ENCODE measurements around the gene EPS8.

EPS8 gene

DNA sequence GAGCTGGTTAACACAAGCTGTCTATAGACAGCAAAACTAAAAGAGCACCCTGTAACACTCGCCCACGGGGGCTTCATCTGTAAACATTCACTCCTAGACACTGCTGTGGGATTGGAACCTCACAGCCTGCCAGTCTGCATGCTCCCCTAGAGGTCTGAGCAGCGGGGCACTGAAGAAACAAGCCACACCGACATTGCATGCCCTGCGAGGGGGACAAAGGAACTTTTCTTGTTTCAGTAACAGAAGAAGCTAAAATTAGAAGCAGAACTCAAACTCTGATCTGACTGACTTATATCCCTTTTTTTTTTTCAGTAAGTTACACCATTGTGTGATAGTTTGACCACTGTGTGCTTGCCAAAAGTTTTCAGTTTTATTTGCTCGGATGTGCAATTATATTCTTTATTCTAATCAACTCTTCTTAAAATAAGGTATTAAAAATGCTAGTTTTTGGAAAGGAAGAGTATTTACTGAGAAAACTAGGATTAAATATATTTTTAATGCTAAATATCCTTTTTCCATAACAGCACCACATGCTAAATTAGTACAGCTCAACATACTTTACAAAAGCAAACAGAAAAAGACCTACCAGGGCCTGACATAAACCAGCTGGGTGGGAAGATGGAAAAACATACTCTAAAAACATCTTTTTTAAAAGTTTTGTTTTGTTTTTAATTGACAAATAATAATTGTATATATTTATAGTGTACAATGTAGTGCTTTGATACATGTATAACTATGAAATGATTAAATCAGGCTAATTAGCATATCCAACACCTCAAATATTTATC lies 100.2 kb downstream of the EPS8 start:
- no peak overlapping the region for H3K27ac Mint-ChIP-seq
- no peaks in the 10 kb centered on the region for H3K36me3 Mint-ChIP-seq (ENCODE audit: low read depth)
- H3K4me3 Mint-ChIP-seq, result no peak overlapping the region
- H3K4me1 Mint-ChIP-seq (ENCODE audit: low read depth), result no peaks in the 10 kb centered on the region
- peaks cover 8% of the 10 kb centered on the region for H3K27me3 Mint-ChIP-seq
- H3K9me3 Mint-ChIP-seq, result peaks cover 3% of the 10 kb centered on the region

DNA sequence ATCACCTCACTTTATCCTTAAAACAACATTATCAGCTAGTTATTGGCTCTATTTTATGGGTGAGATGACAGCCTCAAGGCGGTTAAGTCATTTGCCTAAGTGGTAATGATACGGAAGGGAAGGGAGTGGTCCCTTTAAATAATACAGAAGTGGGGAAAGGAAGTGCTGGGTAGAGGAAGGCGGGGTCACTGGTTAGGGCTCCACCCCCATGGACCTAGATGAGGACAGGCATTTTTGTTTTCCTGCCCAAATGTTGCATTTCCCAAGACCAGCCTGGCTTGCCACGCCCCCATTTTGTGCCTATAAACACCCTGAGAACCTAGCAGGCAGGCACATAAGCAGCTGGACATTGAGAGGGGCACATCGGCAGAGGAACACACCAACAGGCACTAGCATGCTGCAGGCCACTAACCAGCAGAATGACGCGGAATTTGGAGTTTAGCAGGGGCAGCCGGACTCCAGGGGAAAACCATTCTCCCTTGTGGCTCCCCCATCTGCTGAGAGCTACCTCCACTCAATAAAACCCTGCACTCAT lies 100.9 kb downstream of the EPS8 start:
- Mint-ChIP-seq H3K27me3 (peaks cover 8% of the 10 kb centered on the region), H3K4me3 (no peak overlapping the region), H3K36me3 (ENCODE audit: low read depth) (no peaks in the 10 kb centered on the region), H3K27ac (no peak overlapping the region), H3K9me3 (peaks cover 3% of the 10 kb centered on the region), H3K4me1 (ENCODE audit: low read depth) (no peaks in the 10 kb centered on the region)

DNA sequence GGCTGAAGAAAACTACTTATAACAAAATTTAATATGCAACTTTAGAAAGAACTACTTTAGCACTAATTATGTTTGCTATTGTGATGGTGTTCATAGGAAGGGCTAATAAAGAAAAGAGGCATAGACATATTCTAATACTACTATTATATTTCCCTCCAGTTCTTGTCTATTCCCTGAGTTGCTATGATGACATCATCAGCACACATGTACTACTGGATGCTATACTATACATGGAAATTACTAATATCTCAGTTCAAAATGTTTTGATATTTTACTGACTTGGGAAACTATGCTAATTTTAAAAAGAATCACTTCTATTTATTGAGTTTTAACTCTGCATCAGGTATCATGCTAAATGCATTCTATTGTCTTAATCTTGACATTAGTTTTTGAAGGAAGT lies 101.6 kb downstream of the EPS8 start:
- Mint-ChIP-seq H3K36me3 (ENCODE audit: low read depth) (no peaks in the 10 kb centered on the region), H3K27ac (no peak overlapping the region), H3K4me3 (no peak overlapping the region), H3K27me3 (peaks cover 8% of the 10 kb centered on the region), H3K4me1 (ENCODE audit: low read depth) (no peaks in the 10 kb centered on the region), H3K9me3 (peaks cover 3% of the 10 kb centered on the region)

DNA sequence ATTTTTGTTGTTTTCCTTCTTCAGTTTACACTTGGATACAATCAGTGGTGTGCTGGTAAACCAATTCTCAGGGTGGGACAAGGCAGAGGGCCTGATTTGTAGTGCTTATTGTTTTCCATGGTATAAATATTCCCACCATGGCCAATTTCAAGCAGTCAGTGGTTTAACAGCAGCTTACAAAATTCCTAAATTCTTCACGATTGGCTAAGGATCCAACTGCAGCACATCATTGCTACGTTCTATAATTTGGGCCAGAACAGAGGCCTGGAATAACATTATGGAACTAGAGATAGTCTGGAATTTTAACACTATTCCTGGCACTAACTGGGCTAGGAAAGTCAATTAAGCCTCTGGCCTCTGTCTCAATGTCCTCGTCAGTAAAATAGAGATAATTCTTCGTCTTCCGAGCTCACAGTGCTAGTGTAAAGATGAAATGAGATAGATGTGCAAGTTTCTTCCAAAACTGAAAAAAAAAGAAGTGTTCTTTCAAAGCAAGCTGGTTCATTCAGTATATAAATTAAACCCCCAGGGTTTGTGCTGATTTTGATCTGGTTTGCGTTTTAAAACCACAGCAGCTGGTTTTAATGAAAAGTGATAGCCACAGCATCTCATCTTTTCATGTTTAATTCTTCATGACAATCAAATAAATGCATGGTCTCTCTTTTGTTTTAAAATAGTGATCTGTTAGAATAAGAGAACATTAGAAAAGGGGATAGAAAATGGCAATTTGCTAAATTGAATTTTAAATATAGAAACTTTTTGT lies 104.1 kb downstream of the EPS8 start:
- Mint-ChIP-seq H3K4me3 (no peak overlapping the region), H3K36me3 (ENCODE audit: low read depth) (no peaks in the 10 kb centered on the region), H3K9me3 (peaks cover 3% of the 10 kb centered on the region), H3K27ac (no peak overlapping the region), H3K27me3 (peaks cover 12% of the 10 kb centered on the region), H3K4me1 (ENCODE audit: low read depth) (no peaks in the 10 kb centered on the region)

DNA sequence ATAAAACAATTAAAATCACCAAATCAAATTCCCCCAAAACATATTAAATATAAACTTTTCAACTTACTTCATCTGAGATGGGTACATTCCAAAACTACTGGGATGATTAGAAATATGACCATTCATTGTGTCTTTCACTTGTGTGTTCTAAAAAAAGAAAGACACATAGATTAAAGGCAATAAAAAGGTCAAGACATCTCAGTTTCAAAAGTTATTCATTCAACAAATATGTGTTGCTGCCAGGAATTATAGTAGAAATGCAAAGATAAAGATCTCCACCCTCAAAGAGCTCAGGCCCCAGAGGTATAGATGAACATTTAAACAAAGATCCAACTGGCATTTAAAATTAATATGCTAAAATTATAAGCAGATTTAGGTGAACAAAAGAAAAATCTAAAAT lies 106.4 kb downstream of the EPS8 start:
- H3K36me3 Mint-ChIP-seq (ENCODE audit: low read depth), result no peaks in the 10 kb centered on the region
- no peaks in the 10 kb centered on the region for H3K9me3 Mint-ChIP-seq

DNA sequence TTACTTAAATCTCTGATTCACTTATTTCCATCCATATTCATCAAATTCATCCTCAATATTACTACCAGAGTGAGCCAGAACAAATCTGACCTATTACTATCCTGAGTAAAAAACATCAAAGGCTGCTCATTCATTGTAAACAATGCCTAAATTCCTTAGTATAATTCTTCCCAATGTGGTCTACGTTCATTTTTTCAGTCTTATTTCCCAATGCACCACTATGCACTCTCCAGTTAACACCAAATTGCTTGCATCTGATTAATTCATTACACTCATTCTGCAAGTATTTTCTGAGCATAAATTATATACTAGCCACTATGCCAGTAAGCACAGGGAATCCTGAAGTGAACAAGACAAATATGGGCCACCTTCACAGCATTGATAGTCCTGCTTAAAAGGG lies 110.0 kb downstream of the EPS8 start:
- H3K36me3 Mint-ChIP-seq (ENCODE audit: low read depth), result no peaks in the 10 kb centered on the region
- no peak overlapping the region for H3K27ac Mint-ChIP-seq
- H3K4me1 Mint-ChIP-seq (ENCODE audit: low read depth), result no peaks in the 10 kb centered on the region
- H3K4me3 Mint-ChIP-seq, result no peak overlapping the region
- H3K27me3 Mint-ChIP-seq, result peaks cover 3% of the 10 kb centered on the region
- no peaks in the 10 kb centered on the region for H3K9me3 Mint-ChIP-seq

More for the DNA sequence above, 106.4 kb downstream of the EPS8 start:
- Mint-ChIP-seq H3K27me3 (peaks cover 12% of the 10 kb centered on the region), H3K27ac (no peak overlapping the region), H3K4me1 (ENCODE audit: low read depth) (no peaks in the 10 kb centered on the region), H3K4me3 (no peak overlapping the region)

DNA sequence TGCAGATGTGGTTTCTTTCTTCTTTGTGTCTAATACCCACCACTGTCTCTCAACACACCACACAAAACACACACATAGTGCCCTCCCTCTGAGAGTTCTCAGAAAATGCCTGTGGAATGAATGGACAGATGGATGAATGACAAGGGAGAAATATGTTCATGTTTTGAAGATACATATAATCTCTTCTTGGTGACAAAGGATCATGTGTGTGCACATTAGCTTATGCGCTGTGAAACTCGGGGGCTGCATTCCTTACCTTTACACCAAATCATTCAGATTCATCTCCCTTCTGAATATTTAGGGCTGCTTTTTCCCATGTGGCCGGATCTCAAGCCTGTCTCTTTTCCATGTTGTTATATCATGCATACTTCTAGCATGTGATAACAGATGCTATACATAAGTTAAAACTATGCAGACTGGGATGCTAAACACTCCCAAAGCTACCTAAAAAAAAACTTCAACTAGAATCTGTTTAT lies 111.4 kb downstream of the EPS8 start:
- Mint-ChIP-seq H3K4me3 (no peak overlapping the region), H3K27me3 (peaks cover 6% of the 10 kb centered on the region), H3K4me1 (ENCODE audit: low read depth) (no peaks in the 10 kb centered on the region), H3K36me3 (ENCODE audit: low read depth) (no peaks in the 10 kb centered on the region), H3K9me3 (no peaks in the 10 kb centered on the region), H3K27ac (no peak overlapping the region)

DNA sequence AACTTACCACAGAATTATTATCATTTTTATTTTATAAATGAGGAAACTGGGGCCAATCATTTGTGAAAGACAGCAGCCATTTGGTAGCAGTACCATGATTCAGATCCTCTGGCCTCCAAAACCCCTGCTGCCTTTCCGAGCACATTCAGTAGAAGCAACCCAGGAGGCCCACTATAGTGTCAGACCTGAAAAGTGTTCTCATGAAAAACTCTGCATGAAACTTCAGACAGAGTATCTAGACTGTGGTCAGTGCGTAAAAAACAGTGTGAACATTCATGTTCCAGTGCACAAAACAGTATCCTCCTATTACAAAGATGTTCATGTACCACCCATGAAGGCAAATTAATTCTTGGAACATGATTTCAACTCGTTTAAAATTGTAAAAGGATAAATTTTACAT lies 112.0 kb downstream of the EPS8 start:
- no peak overlapping the region for H3K27ac Mint-ChIP-seq

DNA sequence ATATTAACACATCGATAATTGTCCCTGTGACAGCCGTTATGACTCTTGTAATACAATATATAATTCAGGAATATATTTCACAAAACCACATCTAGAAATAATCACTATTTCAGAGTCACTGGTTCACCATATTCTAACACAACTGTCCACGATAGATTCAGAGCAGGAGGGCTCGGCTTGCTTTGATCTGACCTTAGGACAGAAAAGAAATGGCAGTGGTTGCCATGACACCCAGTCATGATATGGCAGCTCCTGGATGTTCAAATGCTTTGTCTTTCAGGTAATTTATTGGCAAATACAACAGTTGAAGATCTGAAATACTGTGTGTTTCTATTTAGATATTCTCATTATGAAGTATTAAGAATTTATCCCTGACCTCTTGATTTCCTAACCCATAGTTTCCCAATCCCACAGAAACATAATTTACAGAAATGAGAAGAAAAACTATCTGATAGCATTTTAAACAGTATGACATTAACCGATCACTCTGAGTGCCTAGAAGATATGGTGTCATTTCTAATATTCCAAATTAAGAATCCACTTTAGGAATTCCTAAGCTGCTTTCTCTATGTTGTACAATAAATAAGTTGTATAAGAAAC lies 116.4 kb downstream of the EPS8 start:
- Mint-ChIP-seq H3K27me3 (peaks cover 4% of the 10 kb centered on the region), H3K4me3 (no peak overlapping the region)

More for the DNA sequence above, 112.0 kb downstream of the EPS8 start:
- Mint-ChIP-seq H3K27me3 (peaks cover 7% of the 10 kb centered on the region), H3K4me1 (ENCODE audit: low read depth) (no peaks in the 10 kb centered on the region), H3K36me3 (ENCODE audit: low read depth) (no peaks in the 10 kb centered on the region), H3K4me3 (no peak overlapping the region), H3K9me3 (no peaks in the 10 kb centered on the region)

DNA sequence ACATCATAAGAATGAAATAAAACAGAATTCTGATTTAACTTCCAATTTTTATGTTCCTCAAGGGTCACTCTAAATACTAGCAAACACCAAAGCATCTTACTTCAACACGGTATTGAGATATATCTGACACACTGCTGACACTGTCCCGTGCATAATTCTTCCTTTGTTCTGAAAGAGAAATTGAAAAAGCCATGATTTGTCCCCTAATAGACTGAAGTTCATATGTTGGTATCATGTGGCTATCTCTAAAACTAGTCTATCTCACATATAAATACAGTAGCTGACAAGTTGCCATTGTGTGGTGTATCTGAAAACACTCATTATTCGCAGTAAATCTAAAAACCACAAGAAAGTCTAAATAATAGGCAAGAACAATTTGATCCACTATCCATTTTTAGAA lies 118.4 kb downstream of the EPS8 start:
- no peaks in the 10 kb centered on the region for H3K4me1 Mint-ChIP-seq (ENCODE audit: low read depth)
- H3K27me3 Mint-ChIP-seq, result peaks cover 4% of the 10 kb centered on the region
- no peak overlapping the region for H3K4me3 Mint-ChIP-seq
- H3K9me3 Mint-ChIP-seq, result no peaks in the 10 kb centered on the region
- no peak overlapping the region for H3K27ac Mint-ChIP-seq
- H3K36me3 Mint-ChIP-seq (ENCODE audit: low read depth), result no peaks in the 10 kb centered on the region

More for the DNA sequence above, 116.4 kb downstream of the EPS8 start:
- Mint-ChIP-seq H3K4me1 (ENCODE audit: low read depth) (no peaks in the 10 kb centered on the region), H3K9me3 (no peaks in the 10 kb centered on the region), H3K36me3 (ENCODE audit: low read depth) (no peaks in the 10 kb centered on the region), H3K27ac (no peak overlapping the region)

DNA sequence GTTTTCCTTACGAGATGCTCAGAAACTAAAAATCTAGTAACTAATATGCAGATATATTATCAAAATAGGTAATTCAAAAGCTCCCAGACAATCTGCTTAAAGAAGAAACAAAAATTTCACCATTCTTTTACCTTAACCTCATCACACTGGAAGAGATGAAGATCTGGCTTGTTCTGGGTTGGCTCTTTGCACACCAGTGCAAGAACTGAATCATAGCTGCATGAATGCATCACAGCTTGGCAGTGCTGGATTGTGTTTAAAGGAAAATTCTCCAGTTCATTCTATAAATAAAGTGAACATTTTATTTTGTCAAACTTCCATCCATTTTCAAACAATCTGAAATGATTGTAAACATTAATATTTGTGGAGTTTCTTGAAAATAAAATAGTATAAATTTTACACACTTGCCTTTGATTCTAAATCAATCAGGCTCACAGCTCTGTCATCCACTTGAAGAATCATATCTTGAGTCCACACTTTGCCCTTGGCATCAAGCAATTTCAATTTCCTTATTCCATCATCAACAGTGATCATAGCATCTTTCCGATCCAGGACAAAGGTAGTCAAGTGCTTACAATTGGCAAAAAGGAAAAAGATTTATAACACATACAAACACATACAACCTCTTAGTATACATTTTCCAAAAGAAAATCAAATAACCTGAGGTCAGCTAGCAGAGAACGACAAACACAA lies 119.8 kb downstream of the EPS8 start:
- Mint-ChIP-seq H3K9me3 (no peaks in the 10 kb centered on the region), H3K27ac (no peak overlapping the region), H3K27me3 (peaks cover 4% of the 10 kb centered on the region), H3K36me3 (ENCODE audit: low read depth) (no peaks in the 10 kb centered on the region), H3K4me3 (no peak overlapping the region), H3K4me1 (ENCODE audit: low read depth) (no peaks in the 10 kb centered on the region)

DNA sequence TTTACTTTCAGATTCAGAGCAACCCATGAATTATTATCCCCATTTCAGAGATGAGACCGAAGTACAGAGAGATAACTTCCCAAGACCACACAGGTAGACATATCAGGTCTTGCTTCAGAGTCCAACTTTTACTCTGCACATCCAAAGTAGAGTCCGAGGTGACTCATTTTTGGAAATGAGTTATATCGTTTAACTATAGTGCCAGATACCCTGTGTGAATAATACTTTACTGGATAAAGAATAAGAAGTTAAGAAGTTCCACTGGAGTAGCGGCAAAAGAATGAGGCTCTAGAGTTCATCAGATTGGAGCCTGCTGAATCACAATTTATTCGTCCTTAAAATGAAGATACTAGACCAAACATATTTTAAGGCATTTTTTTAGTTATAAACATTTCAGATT lies 124.7 kb downstream of the EPS8 start:
- no peaks in the 10 kb centered on the region for H3K4me1 Mint-ChIP-seq (ENCODE audit: low read depth)
- H3K36me3 Mint-ChIP-seq (ENCODE audit: low read depth), result no peaks in the 10 kb centered on the region
- peaks cover 4% of the 10 kb centered on the region for H3K27me3 Mint-ChIP-seq
- no peak overlapping the region for H3K4me3 Mint-ChIP-seq
- no peak overlapping the region for H3K27ac Mint-ChIP-seq
- no peaks in the 10 kb centered on the region for H3K9me3 Mint-ChIP-seq

DNA sequence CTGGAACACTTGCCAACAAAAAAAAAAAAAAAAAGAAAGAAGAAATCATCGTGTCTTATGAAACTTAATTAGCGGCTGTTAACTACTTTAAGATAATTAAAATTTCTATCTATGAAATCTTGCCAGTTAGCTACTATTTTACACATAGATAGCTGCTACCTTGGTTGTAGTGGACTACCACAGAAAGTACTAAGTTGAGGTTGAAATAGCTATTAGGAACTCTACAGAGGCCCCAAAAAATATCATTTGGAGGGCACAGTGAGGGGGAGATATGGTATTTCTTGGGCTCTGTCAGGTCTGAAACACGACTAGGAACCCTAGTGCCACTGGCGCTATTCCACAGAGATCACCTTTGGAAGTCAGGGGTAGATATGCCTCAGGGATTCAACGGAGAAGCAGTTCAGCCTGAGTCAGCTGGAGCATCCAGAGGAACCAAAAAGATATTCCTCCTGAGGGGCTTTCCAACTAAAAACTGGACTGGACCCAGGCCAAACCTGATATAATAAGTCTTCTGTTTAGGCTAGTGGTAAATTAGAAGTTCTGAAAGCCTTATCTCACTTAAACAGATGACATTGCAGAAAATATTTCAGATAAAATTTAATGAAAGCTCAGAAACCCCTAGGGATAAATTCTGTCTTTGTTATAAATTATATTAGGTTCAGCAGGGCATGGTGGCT lies 126.1 kb downstream of the EPS8 start:
- Mint-ChIP-seq H3K36me3 (ENCODE audit: low read depth) (no peaks in the 10 kb centered on the region), H3K9me3 (no peaks in the 10 kb centered on the region), H3K27ac (no peak overlapping the region), H3K4me3 (no peak overlapping the region), H3K27me3 (peaks cover 4% of the 10 kb centered on the region), H3K4me1 (ENCODE audit: low read depth) (no peaks in the 10 kb centered on the region)

DNA sequence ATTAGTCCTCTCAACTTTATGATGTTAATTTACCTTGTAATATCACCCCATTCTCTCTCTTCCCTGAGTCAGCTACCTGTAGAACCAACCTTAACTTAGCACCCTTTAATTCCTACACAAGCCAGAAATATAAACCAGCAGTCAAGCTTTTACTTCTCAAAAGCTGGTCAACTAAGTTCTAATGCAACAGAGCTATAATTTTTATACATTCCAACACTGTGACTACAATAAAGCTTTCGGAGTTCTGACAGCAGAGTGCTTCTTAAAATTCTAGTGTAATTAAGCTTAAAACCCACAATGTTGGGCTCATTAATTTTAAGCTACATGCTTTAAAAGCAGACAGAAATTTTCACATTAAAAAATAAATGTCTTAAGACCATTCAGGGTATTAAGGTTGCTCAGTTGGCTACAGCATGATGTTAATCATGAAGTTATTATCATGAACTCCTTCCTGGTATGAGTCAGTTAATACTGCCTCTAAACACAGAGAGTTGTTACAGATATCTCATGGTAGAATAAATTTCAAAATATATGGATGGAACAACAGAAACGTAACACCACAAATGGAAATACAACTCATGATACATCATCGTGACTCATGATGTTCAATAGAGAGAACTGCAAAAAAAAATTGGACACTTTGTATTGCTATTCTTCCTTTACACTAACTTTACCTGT lies 126.7 kb downstream of the EPS8 start:
- Mint-ChIP-seq H3K27ac (no peak overlapping the region), H3K27me3 (peaks cover 4% of the 10 kb centered on the region), H3K4me3 (no peak overlapping the region), H3K9me3 (no peaks in the 10 kb centered on the region), H3K36me3 (ENCODE audit: low read depth) (no peaks in the 10 kb centered on the region), H3K4me1 (ENCODE audit: low read depth) (no peaks in the 10 kb centered on the region)
